A549 (cell line): ENCODE measurements around the gene SAP130. TPM values are rescaled to one million over a fixed set of nuclear protein-coding genes. Genes with fewer than 3 reads are reported as not detected.

Source experiments
- ATAC-seq, 2 experiments: fragments of 200-7000 bp in 1 of 2; fragments of >200 bp in 1 of 2; cut with Nextera tagmentation in 1 of 2; cut with Tn5 transposase in 1 of 2; 3 replicates each; pipeline versions ENCODE4 v1.8.0 to v1.9.1; 2018 to 2020; ENCODE audit warnings: mild to moderate bottlenecking in 1 of 2, moderate library complexity in 1 of 2
- CTCF ChIA-PET: fragments of 300-600 bp; sonication (Branson Sonifier 250); formaldehyde crosslinking; extraction: SDS; loops from one replicate; lab custom pipeline; 2021; ENCODE audit warnings: antibody characterized with exemption, inconsistent platforms; lab: Yijun Ruan, JAX
- POLR2A ChIA-PET: fragments of 350-600 bp; formaldehyde crosslinking; extraction: SDS; loops from one replicate; lab custom pipeline; 2021; ENCODE audit warnings: antibody characterized with exemption, inconsistent platforms; lab: Yijun Ruan, JAX
- DNase-seq, 2 experiments: peaks; one replicate each; pipeline versions ENCODE4 v3.0.0 to v3.0.0-alpha.2; 2011 to 2016; ENCODE audit warnings: low read depth in 1 of 2, low spot score in 1 of 2
- FAIRE-seq: peaks from 2 replicates; lab custom pipeline; 2011; peaks lifted over from hg19 to GRCh38; lab: Jason Lieb, UNC
- H3K27ac ChIP-seq, 2 experiments: fragments of >200 bp; sonication (Bioruptor Twin); formaldehyde crosslinking; 3 replicates each; pipeline ENCODE4 v1.5.1; 2016 to 2017
- H3K4me1 ChIP-seq: fragments of >200 bp; sonication (Bioruptor Twin); formaldehyde crosslinking; 3 replicates; pipeline ENCODE4 v1.6.1; 2016
- H3K4me2 ChIP-seq: fragments of >200 bp; sonication (Bioruptor Twin); formaldehyde crosslinking; 3 replicates; pipeline ENCODE4 v1.6.1; 2016
- H3K4me3 ChIP-seq: fragments of >200 bp; sonication (Bioruptor Twin); formaldehyde crosslinking; 3 replicates; pipeline ENCODE4 v1.5.1; 2016
- H3K9me3 ChIP-seq: fragments of >200 bp; sonication (Bioruptor Twin); formaldehyde crosslinking; 3 replicates; pipeline ENCODE4 v1.6.1; 2016
- CEBPB ChIP-seq, 2 experiments: fragments of >200 bp in 1 of 2; sonication (Bioruptor Twin) in 1 of 2; formaldehyde crosslinking in 1 of 2; IDR thresholded peaks; 2 replicates each; pipeline ENCODE4 v1.6.1; 2012 to 2016
- CHD2 ChIP-seq: fragments of 150-350 bp; IDR thresholded peaks from 2 replicates; pipeline ENCODE4 v1.6.1; 2014; ENCODE audit warnings: low read length; ENCODE audit not compliant: partially characterized antibody
- EHF ChIP-seq: fragments of 250-450 bp; sonication (Bioruptor Pico); IDR thresholded peaks from 2 replicates; pipeline ENCODE4 v1.5.0; 2020; ENCODE audit warnings: mild to moderate bottlenecking
- FOSB ChIP-seq: fragments of 250-450 bp; sonication (Bioruptor Pico); IDR thresholded peaks from 2 replicates; pipeline ENCODE4 v1.5.0; 2020; ENCODE audit warnings: mild to moderate bottlenecking, moderate library complexity
- HOXB5 ChIP-seq: fragments of 250-450 bp; sonication (Bioruptor Pico); IDR thresholded peaks from 2 replicates; pipeline ENCODE4 v1.5.0; 2020; ENCODE audit warnings: mild to moderate bottlenecking, moderate library complexity
- JUN ChIP-seq, 2 experiments: fragments of >200 bp; sonication (Bioruptor Twin); formaldehyde crosslinking; IDR thresholded peaks; 2 replicates in 1 of 2; 3 replicates in 1 of 2; pipeline ENCODE4 v1.6.1; 2016 to 2017
- JUNB ChIP-seq: fragments of >200 bp; sonication (Bioruptor Twin); formaldehyde crosslinking; IDR thresholded peaks from 2 replicates; pipeline ENCODE4 v1.6.1; 2016
- MAZ ChIP-seq: fragments of 150-350 bp; IDR thresholded peaks from 2 replicates; pipeline ENCODE4 v1.6.1; 2014; ENCODE audit warnings: antibody characterized with exemption, low read depth, low read length, borderline replicate concordance
- MYC ChIP-seq: IDR thresholded peaks from 2 replicates; pipeline ENCODE4 v1.6.1; 2012; ENCODE audit warnings: mild to moderate bottlenecking, inconsistent platforms, low read length, improper control_type of control experiment, borderline replicate concordance
- NPAS2 ChIP-seq: fragments of 250-450 bp; sonication (Bioruptor Pico); IDR thresholded peaks from 2 replicates; pipeline ENCODE4 v1.8.0; 2022; ENCODE audit warnings: mild to moderate bottlenecking, moderate library complexity, borderline replicate concordance
- NR3C1 ChIP-seq: fragments of >200 bp; sonication (Bioruptor Twin); formaldehyde crosslinking; IDR thresholded peaks from 3 replicates; pipeline ENCODE4 v1.6.1; 2017
- PHF8 ChIP-seq: fragments of 200-600 bp; sonication (generic); IDR thresholded peaks from 2 replicates; pipeline ENCODE4 v1.6.1; 2016; ENCODE audit warnings: low read depth, mild to moderate bottlenecking, antibody characterized with exemption, moderate library complexity, borderline replicate concordance
- POLR2AphosphoS2 ChIP-seq: conservative IDR thresholded peaks from 2 replicates; pipeline ENCODE4 v1.6.1; 2012; ENCODE audit warnings: low read length, improper control_type of control experiment, inconsistent platforms
- RAD21 ChIP-seq, 2 experiments: fragments of >200 bp in 1 of 2; sonication (Bioruptor Twin) in 1 of 2; formaldehyde crosslinking in 1 of 2; IDR thresholded peaks in 1 of 2; conservative IDR thresholded peaks in 1 of 2; 2 replicates in 1 of 2; 3 replicates in 1 of 2; pipeline ENCODE4 v1.6.1; 2012 to 2018; ENCODE audit warnings: inconsistent platforms in 1 of 2
- RARB ChIP-seq: fragments of 250-450 bp; sonication (Bioruptor Pico); IDR thresholded peaks from 2 replicates; pipeline ENCODE4 v1.8.0; 2021; ENCODE audit warnings: mild to moderate bottlenecking, moderate library complexity
- ZFP36 ChIP-seq: fragments of 450-650 bp; IDR thresholded peaks from 2 replicates; pipeline ENCODE4 v1.6.1; 2014; ENCODE audit warnings: borderline replicate concordance; ENCODE audit not compliant: partially characterized antibody
- WGBS: methylation state at CpG from one replicate; pipeline ENCODE4 v1.1.6; 2017; ENCODE audit errors: missing lambda C conversion rate; 5-methylcytosine and 5-hydroxymethylcytosine counted together
- polyA plus RNA-seq, 4 experiments: library from polyadenylated mRNA; depleted of rRNA in 3 of 4; stranded (reverse); fragments of >200 nt; fragmentation: RNase III in 1 of 4; extraction: RNeasy Plus Mini Kit Qiagen cat#74134 plus additional on column Dnase treatment in 1 of 4; gene quantifications; 2 replicates in 3 of 4; 3 replicates in 1 of 4; pipeline ENCODE4 v1.2.3, GENCODE V29; 2011 to 2017
- TF ChIP-seq, protein P1 (sequence below): fragments of 450-650 bp; IDR thresholded peaks from 2 replicates; pipeline ENCODE4 v1.6.1; 2014; ENCODE audit warnings: antibody characterized with exemption
- TF ChIP-seq, protein P2 (sequence below): fragments of >200 bp; sonication (Bioruptor Twin); formaldehyde crosslinking; IDR thresholded peaks from 3 replicates; pipeline ENCODE4 v1.6.1; 2016
- TF ChIP-seq, protein P3 (sequence below): fragments of >200 bp; sonication (Bioruptor Twin); formaldehyde crosslinking; IDR thresholded peaks from 3 replicates; pipeline ENCODE4 v1.5.1; 2016

SAP130 gene
- polyA plus RNA-seq, 2 of the 4 experiments (the other 2 are of a cell fraction): 13.9 to 15.1 TPM

DNA sequence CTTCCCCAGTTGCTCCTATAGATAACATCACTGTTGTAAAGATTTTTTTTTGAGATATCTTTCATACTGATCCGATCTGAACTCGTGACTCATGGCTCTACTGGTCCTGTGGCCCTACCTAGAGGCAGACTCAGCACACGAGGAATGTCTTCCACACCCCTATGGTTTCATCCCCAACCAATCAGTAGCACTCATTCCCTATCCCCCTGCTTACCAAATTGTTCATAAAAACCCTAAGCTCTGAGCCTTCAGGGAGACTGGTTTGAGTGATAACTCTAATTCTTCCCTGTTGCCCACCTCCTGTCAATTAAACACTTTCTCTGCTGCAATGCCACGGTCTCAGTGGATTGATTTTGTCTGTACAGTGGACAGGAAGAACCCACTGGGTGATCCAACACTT is 4.2 kb upstream of the SAP130 start (continued):
- TF ChIP-seq, protein P1, sequence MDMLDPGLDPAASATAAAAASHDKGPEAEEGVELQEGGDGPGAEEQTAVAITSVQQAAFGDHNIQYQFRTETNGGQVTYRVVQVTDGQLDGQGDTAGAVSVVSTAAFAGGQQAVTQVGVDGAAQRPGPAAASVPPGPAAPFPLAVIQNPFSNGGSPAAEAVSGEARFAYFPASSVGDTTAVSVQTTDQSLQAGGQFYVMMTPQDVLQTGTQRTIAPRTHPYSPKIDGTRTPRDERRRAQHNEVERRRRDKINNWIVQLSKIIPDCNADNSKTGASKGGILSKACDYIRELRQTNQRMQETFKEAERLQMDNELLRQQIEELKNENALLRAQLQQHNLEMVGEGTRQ: no peak
- TF ChIP-seq POLR2AphosphoS2 (no peak), NR3C1 (no peak), RAD21 (conservative IDR thresholded peaks at IDR 0.05 in 1 of 2, IDR thresholded peaks at IDR 0.05 in 1 of 2) (no peak), NPAS2 (CRISPR knock-in tag) (no peak)

DNA sequence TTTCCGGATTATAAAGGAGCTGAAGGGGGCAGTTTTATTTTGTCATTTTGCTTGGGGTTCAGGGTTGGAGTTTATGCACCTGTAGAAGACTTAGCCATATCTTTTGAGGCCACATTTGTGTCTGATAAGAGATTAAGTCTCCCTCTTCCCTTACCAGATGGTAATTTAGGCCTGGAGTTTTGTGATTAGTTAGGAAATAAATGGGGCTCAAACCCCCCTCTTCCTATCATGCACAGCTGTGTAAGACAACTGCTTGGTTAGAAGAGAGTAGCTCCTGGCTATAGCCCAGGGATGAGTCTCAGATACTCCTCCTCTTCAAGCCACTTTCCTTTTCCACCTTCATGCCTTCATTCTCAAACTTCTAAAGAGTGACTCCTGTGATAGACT is 802 bp upstream of the SAP130 start:
- CTCF ChIA-PET: interaction anchor here (1.0 kb wide), 1 partner anchor 21 kb away, joined by 3 read pairs; no protein-coding TSS in a partner anchor

DNA sequence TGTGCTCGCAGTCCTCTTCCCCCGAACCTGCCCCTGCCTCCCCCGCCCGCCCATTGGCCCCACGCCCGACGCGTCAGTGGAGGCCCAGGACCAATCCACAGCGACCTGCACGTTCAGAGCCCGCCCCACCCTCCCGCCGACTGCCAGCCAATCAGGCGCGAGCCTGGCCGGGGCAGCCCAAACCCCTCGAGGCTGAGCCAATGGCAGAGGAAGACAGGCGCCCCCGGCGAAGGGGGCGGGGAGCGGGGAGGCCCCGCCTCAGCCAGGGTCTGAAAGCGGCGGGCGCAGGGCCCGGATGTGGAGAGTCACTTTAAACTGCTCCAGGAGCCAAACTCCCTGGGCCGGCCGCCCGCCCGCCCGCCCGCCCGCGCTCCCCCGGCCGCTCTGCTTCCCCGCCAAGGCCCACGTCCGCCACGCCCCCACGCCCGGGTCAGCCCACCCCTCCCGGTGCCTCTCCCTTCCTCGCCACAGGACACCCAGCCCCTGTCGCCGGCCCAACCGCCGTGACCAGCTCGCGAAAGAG is 520 bp downstream of the SAP130 start:
- no peak for FAIRE-seq
- peak overlapping the region; percentile 97 for H3K4me3 ChIP-seq
- CTCF ChIA-PET: no interaction called here
- TF ChIP-seq, protein P2, sequence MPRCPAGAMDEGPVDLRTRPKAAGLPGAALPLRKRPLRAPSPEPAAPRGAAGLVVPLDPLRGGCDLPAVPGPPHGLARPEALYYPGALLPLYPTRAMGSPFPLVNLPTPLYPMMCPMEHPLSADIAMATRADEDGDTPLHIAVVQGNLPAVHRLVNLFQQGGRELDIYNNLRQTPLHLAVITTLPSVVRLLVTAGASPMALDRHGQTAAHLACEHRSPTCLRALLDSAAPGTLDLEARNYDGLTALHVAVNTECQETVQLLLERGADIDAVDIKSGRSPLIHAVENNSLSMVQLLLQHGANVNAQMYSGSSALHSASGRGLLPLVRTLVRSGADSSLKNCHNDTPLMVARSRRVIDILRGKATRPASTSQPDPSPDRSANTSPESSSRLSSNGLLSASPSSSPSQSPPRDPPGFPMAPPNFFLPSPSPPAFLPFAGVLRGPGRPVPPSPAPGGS: 0 out of 3 replicates have a peak, but pooled peaks have one; percentile 20
- TF ChIP-seq MYC: no peak
- peak in 1 of 2 experiments; percentile 62; a peak in 2 of 5 replicates for TF ChIP-seq JUN (IDR thresholded peaks at IDR 0.05)
- no peak for TF ChIP-seq PHF8
- 0 out of 2 replicates have a peak, but pooled peaks have one; percentile 16 for TF ChIP-seq MAZ
- TF ChIP-seq, all 56 proteins: peak for 3
- POLR2A ChIA-PET: no interaction called here
- WGBS: 0% methylated on average over 5 of the region's 51 CpGs
- Histone ChIP-seq H3K27ac (peak overlapping the region; percentile 89 to 96), H3K4me2 (peak overlapping the region; percentile 88; the same call in 2 of the 3 replicates), H3K9me3 (peaks cover 8% of the 10 kb centered on the region), H3K4me1 (peaks cover 5% of the 10 kb centered on the region; the same call in 1 of the 3 replicates)
- ATAC-seq (peak; percentile 84 to 93), DNase-seq (peak; percentile 97 to 98)

More for the DNA sequence above, 802 bp upstream of the SAP130 start:
- TF ChIP-seq, protein P3, sequence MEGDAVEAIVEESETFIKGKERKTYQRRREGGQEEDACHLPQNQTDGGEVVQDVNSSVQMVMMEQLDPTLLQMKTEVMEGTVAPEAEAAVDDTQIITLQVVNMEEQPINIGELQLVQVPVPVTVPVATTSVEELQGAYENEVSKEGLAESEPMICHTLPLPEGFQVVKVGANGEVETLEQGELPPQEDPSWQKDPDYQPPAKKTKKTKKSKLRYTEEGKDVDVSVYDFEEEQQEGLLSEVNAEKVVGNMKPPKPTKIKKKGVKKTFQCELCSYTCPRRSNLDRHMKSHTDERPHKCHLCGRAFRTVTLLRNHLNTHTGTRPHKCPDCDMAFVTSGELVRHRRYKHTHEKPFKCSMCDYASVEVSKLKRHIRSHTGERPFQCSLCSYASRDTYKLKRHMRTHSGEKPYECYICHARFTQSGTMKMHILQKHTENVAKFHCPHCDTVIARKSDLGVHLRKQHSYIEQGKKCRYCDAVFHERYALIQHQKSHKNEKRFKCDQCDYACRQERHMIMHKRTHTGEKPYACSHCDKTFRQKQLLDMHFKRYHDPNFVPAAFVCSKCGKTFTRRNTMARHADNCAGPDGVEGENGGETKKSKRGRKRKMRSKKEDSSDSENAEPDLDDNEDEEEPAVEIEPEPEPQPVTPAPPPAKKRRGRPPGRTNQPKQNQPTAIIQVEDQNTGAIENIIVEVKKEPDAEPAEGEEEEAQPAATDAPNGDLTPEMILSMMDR: no peak
- no peak for TF ChIP-seq HOXB5 (CRISPR knock-in tag)
- TF ChIP-seq FOSB: no peak
- TF ChIP-seq RARB: no peak
- no peak for TF ChIP-seq NPAS2 (CRISPR knock-in tag)
- TF ChIP-seq EHF (CRISPR knock-in tag): no peak
- no peak for TF ChIP-seq ZFP36
- no peak for TF ChIP-seq CEBPB (IDR thresholded peaks at IDR 0.05)
- no peak for TF ChIP-seq JUNB
- no peak for TF ChIP-seq CHD2
- Histone ChIP-seq H3K4me3 (peak overlapping the region; percentile 97), H3K4me1 (peaks cover 5% of the 10 kb centered on the region; the same call in 1 of the 3 replicates), H3K27ac (peak overlapping the region; percentile 53 to 96; a peak in 5 of 6 replicates), H3K4me2 (peak overlapping the region; percentile 64), H3K9me3 (peaks cover 18% of the 10 kb centered on the region)
- POLR2A ChIA-PET: interaction anchor here (1.2 kb wide), 1 partner anchor 62 kb away, joined by 7 read pairs; the partner anchor contains the start of gene UGGT1
- WGBS: 30% methylated on average over 1 of the region's 1 CpG
- DNase-seq (no peak), ATAC-seq (no peak), FAIRE-seq (no peak)
